ENCODE measurements around the gene PTEN. TPM values are rescaled to one million over a fixed set of nuclear protein-coding genes. Genes with fewer than 3 reads are reported as not detected.

The PTEN gene
- total RNA-seq, 1 experiment from 2014 or later, result 66.0 TPM

DNA sequence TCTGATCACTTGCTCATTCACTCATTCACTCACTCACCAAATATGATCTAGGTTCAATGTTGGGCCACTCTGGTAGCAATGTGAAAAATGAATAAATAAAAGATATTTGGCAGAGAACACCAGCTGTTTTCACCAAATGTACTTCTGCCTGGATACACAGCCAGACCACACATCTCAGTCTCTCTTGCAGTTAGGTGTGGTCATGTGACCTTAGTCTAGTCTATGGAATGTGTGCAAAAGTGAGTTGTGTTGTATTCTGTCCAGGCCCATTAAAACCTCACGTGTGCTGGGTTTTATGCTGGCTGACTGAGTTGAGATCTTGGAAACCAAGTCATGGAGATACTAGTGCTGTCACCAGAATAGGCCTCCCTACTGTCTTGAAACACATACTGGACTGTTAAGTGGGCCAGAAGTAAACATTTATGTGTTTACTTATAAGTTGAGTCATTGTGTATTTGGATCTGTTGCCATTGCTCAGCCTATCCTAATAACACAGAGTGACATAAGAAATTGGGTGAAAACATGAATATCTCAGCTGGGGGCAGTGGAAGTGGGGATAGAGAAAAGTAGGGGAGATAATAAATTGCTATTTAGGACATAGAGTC, 145.5 kb downstream of the PTEN start:
- Histone ChIP-seq H3K27me3 (replicated peaks; ENCODE audit: insufficient read depth, low read depth, low read length, poor library complexity) (no peaks in the 10 kb centered on the region), H3K27ac (ENCODE audit: low read depth, low read length, poor library complexity, severe bottlenecking) (no peak overlapping the region), H3K4me1 (ENCODE audit: insufficient read depth, low read length, poor library complexity, severe bottlenecking) (no peaks in the 10 kb centered on the region), H3K36me3 (ENCODE audit: insufficient read depth, low read length, poor library complexity, severe bottlenecking) (no peaks in the 10 kb centered on the region), H3K9me3 (ENCODE audit: low read depth, low read length, poor library complexity, severe bottlenecking) (no peaks in the 10 kb centered on the region), H3K4me3 (ENCODE audit: low read depth, low read length, poor library complexity, severe bottlenecking) (no peak overlapping the region)
- intact Hi-C loops (cut with micrococcal nuclease; ENCODE audit: unreplicated experiment), result no loop called here
- CTCF ChIA-PET, result no interaction called here
- DNase-seq (ENCODE audit: low spot score), result no peak
- no peak for TF ChIP-seq EZH2 (IDR thresholded peaks at IDR 0.05; ENCODE audit: borderline replicate concordance, low read depth, low read length, poor library complexity, severe bottlenecking)
- TF ChIP-seq, protein P1, sequence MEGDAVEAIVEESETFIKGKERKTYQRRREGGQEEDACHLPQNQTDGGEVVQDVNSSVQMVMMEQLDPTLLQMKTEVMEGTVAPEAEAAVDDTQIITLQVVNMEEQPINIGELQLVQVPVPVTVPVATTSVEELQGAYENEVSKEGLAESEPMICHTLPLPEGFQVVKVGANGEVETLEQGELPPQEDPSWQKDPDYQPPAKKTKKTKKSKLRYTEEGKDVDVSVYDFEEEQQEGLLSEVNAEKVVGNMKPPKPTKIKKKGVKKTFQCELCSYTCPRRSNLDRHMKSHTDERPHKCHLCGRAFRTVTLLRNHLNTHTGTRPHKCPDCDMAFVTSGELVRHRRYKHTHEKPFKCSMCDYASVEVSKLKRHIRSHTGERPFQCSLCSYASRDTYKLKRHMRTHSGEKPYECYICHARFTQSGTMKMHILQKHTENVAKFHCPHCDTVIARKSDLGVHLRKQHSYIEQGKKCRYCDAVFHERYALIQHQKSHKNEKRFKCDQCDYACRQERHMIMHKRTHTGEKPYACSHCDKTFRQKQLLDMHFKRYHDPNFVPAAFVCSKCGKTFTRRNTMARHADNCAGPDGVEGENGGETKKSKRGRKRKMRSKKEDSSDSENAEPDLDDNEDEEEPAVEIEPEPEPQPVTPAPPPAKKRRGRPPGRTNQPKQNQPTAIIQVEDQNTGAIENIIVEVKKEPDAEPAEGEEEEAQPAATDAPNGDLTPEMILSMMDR (conservative IDR thresholded peaks at IDR 0.05; ENCODE audit: low read depth, low read length), result no peak
- POLR2A ChIA-PET (ENCODE audit: low non-redundant PET), result no interaction called here
- BruUV-seq (replicated peaks), result no TSS peak

DNA sequence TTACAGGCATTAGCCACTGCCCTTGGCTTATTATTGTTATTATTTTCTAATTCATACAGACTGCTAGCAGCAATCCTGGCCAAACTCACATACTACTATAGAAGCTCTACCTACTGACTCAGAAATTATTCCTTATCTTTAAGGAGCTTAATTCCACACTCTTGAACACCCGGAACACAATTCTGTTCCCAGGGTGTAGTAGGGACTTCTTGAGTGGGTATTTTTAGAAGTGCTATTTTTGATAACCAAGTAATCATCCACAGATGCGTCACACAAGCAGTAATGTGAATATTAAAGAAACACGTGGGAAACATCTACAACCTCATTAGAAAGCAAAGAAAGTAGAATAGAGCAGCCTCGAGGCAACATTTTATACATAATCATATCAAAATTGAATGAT, 149.2 kb downstream of the PTEN start:
- no peaks in the 10 kb centered on the region for H3K36me3 ChIP-seq (ENCODE audit: insufficient read depth, low read length, poor library complexity, severe bottlenecking)
- TF ChIP-seq, protein P1 (conservative IDR thresholded peaks at IDR 0.05; ENCODE audit: low read depth, low read length), result no peak
- TF ChIP-seq EZH2 (IDR thresholded peaks at IDR 0.05; ENCODE audit: borderline replicate concordance, low read depth, low read length, poor library complexity, severe bottlenecking), result no peak
- intact Hi-C loops (cut with micrococcal nuclease; ENCODE audit: unreplicated experiment), result no loop called here
- ChIA-PET CTCF (no interaction called here), POLR2A (ENCODE audit: low non-redundant PET) (no interaction called here)
- DNase-seq (ENCODE audit: low spot score), result no peak
- no peaks in the 10 kb centered on the region for H3K9me3 ChIP-seq (ENCODE audit: low read depth, low read length, poor library complexity, severe bottlenecking)
- no peak overlapping the region for H3K4me3 ChIP-seq (ENCODE audit: low read depth, low read length, poor library complexity, severe bottlenecking)
- no TSS peak for BruUV-seq (replicated peaks)
- no peak overlapping the region for H3K27ac ChIP-seq (ENCODE audit: low read depth, low read length, poor library complexity, severe bottlenecking)
- H3K27me3 ChIP-seq (replicated peaks; ENCODE audit: insufficient read depth, low read depth, low read length, poor library complexity), result no peaks in the 10 kb centered on the region
- no peaks in the 10 kb centered on the region for H3K4me1 ChIP-seq (ENCODE audit: insufficient read depth, low read length, poor library complexity, severe bottlenecking)

DNA sequence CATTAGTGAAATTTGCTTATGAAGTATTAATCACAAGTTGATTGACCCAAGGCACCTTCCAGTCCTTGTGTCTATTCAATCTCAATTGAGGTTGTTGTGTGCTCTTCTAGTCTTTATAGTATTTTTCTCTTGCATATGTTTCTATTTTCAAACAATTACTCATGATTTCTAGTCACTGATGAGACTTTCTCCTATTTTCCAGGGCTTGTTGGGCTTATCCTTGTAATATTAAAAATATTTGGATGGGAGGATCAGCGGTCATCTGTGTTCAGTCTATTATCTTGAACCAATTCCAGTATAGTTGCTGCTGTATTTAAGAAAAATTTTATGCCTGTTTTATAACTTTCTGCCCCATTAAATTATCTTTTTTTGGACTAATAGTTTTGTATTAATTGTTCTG, 154.4 kb downstream of the PTEN start:
- BruUV-seq (replicated peaks), result no TSS peak

More for the DNA sequence above, 154.4 kb downstream of the PTEN start:
- TF ChIP-seq, protein P1 (conservative IDR thresholded peaks at IDR 0.05; ENCODE audit: low read depth, low read length), result no peak
- no peak for TF ChIP-seq EZH2 (IDR thresholded peaks at IDR 0.05; ENCODE audit: borderline replicate concordance, low read depth, low read length, poor library complexity, severe bottlenecking)
- Histone ChIP-seq H3K4me1 (ENCODE audit: insufficient read depth, low read length, poor library complexity, severe bottlenecking) (no peaks in the 10 kb centered on the region), H3K27me3 (replicated peaks; ENCODE audit: insufficient read depth, low read depth, low read length, poor library complexity) (no peaks in the 10 kb centered on the region), H3K9me3 (ENCODE audit: low read depth, low read length, poor library complexity, severe bottlenecking) (no peaks in the 10 kb centered on the region), H3K36me3 (ENCODE audit: insufficient read depth, low read length, poor library complexity, severe bottlenecking) (no peaks in the 10 kb centered on the region), H3K27ac (ENCODE audit: low read depth, low read length, poor library complexity, severe bottlenecking) (no peak overlapping the region), H3K4me3 (ENCODE audit: low read depth, low read length, poor library complexity, severe bottlenecking) (no peak overlapping the region)
- intact Hi-C loops (cut with micrococcal nuclease; ENCODE audit: unreplicated experiment), result no loop called here
- DNase-seq (ENCODE audit: low spot score), result no peak
- ChIA-PET CTCF (no interaction called here), POLR2A (ENCODE audit: low non-redundant PET) (no interaction called here)

Measured in A673 (cell line).